Measurements from ENCODE around the gene RAB44. TPM values are rescaled to one million over a fixed set of nuclear protein-coding genes. Genes with fewer than 3 reads are reported as not detected.

RAB44 gene
- total and polyA plus RNA-seq, 2 donors (not counting 1 experiment from before 2014, with no cell fraction given), result 0.15 to 0.16 TPM

GRCh38 chr6:36744304-36744673 lies 46.7 kb downstream of the RAB44 start:
- Mint-ChIP-seq H3K9me3 (ENCODE audit: insufficient read depth) (no peaks in the 10 kb centered on the region), H3K4me3 (peak overlapping the region; percentile 75), H3K27ac (peak overlapping the region; percentile 91), H3K4me1 (peaks cover 72% of the 10 kb centered on the region), H3K27me3 (no peaks in the 10 kb centered on the region)
- Histone ChIP-seq H3K4me1 (ENCODE audit: control insufficient read depth in 2 of 2, insufficient read depth in 2 of 2, low read length in 2 of 2) (peaks cover 55 to 84% of the 10 kb centered on the region in 2 donors), H2AFZ (ENCODE audit: insufficient read depth, low read depth, low read length, poor library complexity, severe bottlenecking) (no peak overlapping the region), H3K4me3 (ENCODE audit: control extremely low read depth in 1 of 5, extremely low read depth in 1 of 5, insufficient read depth in 1 of 5, low read depth in 2 of 5, low read length in 4 of 5) (no peak overlapping the region), H3K27me3 (replicated peaks in 1 of 4; ENCODE audit: control extremely low read depth in 1 of 4, control insufficient read depth in 3 of 4, insufficient read depth in 4 of 4, low read length in 3 of 4) (no peaks in the 10 kb centered on the region), H3K9ac (ENCODE audit: low read length) (no peak overlapping the region), H3K36me3 (replicated peaks in 1 of 2; ENCODE audit: control extremely low read depth in 1 of 2, control insufficient read depth in 1 of 2, extremely low read depth in 1 of 2, insufficient read depth in 2 of 2, low read length in 1 of 2) (peaks cover 0 to 85% of the 10 kb centered on the region in 2 experiments), H4K20me1 (ENCODE audit: control insufficient read depth, insufficient read depth, low read length, poor library complexity, severe bottlenecking) (no peaks in the 10 kb centered on the region), H3K9me3 (ENCODE audit: control extremely low read depth in 1 of 3, control insufficient read depth in 2 of 3, insufficient read depth in 1 of 3, low read length in 2 of 3) (peaks cover 0 to 13% (median 0%) of the 10 kb centered on the region in 3 donors), H3K4me2 (replicated peaks; ENCODE audit: low read depth, low read length, poor library complexity, severe bottlenecking) (peak overlapping the region; percentile 49), H3K27ac (ENCODE audit: low read length in 2 of 2) (peak overlapping the region; percentile 12 to 64), H3K79me2 (ENCODE audit: control insufficient read depth, insufficient read depth, low read length) (peaks cover 18% of the 10 kb centered on the region)
- ChIA-PET CTCF (no interaction called here), POLR2A (interaction anchor here (0.7 to 0.9 kb wide), 2 partner anchors 10 to 12 kb away, joined by 3 to 4 read pairs; no protein-coding TSS in a partner anchor)
- no peak for DNase-seq
- no peak for ATAC-seq (ENCODE audit: low read depth)
- no CpG with 5 or more reads among the region's 2 CpGs for WGBS (ENCODE audit: insufficient coverage)
- intact Hi-C loops (cut with micrococcal nuclease), result no loop called here
- TF ChIP-seq CTCF (IDR thresholded peaks at IDR 0.05) (no peak), EZH2 (IDR thresholded peaks at IDR 0.05; ENCODE audit: borderline replicate concordance, insufficient read depth, low read depth, low read length, poor library complexity, severe bottlenecking) (no peak)

- no peak overlapping the region for H3K4me2 ChIP-seq (replicated peaks; ENCODE audit: low read depth, low read length, poor library complexity, severe bottlenecking)
- no peaks in the 10 kb centered on the region for H3K27me3 ChIP-seq (replicated peaks in 1 of 4; ENCODE audit: control extremely low read depth in 1 of 4, control insufficient read depth in 3 of 4, insufficient read depth in 4 of 4, low read length in 3 of 4)
- ATAC-seq (ENCODE audit: low read depth) (no peak), DNase-seq (no peak)
- intact Hi-C loops (cut with micrococcal nuclease), result no loop called here
- Mint-ChIP-seq H3K9me3 (ENCODE audit: insufficient read depth) (no peaks in the 10 kb centered on the region), H3K27ac (peak overlapping the region; percentile 91), H3K27me3 (no peaks in the 10 kb centered on the region), H3K4me1 (peaks cover 70% of the 10 kb centered on the region), H3K4me3 (no peak overlapping the region)
- no peak overlapping the region for H3K27ac ChIP-seq (ENCODE audit: low read length in 2 of 2)
- H3K9me3 ChIP-seq (ENCODE audit: control extremely low read depth in 1 of 3, control insufficient read depth in 2 of 3, insufficient read depth in 1 of 3, low read length in 2 of 3), result peaks cover 0 to 13% (median 0%) of the 10 kb centered on the region in 3 donors
- H3K36me3 ChIP-seq (replicated peaks in 1 of 2; ENCODE audit: control extremely low read depth in 1 of 2, control insufficient read depth in 1 of 2, extremely low read depth in 1 of 2, insufficient read depth in 2 of 2, low read length in 1 of 2), result peaks cover 0 to 94% of the 10 kb centered on the region in 2 experiments
- CTCF ChIA-PET, result interaction anchor here (1.4 kb wide), 1 partner anchor 63 kb away, joined by 4 read pairs; no protein-coding TSS in a partner anchor
- H3K4me1 ChIP-seq (ENCODE audit: control insufficient read depth in 2 of 2, insufficient read depth in 2 of 2, low read length in 2 of 2), result peaks cover 50 to 77% of the 10 kb centered on the region in 2 donors
- H4K20me1 ChIP-seq (ENCODE audit: control insufficient read depth, insufficient read depth, low read length, poor library complexity, severe bottlenecking), result no peaks in the 10 kb centered on the region
- TF ChIP-seq EZH2 (IDR thresholded peaks at IDR 0.05; ENCODE audit: borderline replicate concordance, insufficient read depth, low read depth, low read length, poor library complexity, severe bottlenecking) (no peak), CTCF (IDR thresholded peaks at IDR 0.05) (no peak)
- peaks cover 27% of the 10 kb centered on the region for H3K79me2 ChIP-seq (ENCODE audit: control insufficient read depth, insufficient read depth, low read length)
- POLR2A ChIA-PET, result no interaction called here
- no peak overlapping the region for H2AFZ ChIP-seq (ENCODE audit: insufficient read depth, low read depth, low read length, poor library complexity, severe bottlenecking)
- no peak overlapping the region for H3K4me3 ChIP-seq (ENCODE audit: control extremely low read depth in 1 of 5, extremely low read depth in 1 of 5, insufficient read depth in 1 of 5, low read depth in 2 of 5, low read length in 4 of 5)
- WGBS (ENCODE audit: insufficient coverage), result 92% methylated on average over 11 of the region's 12 CpGs
- no peak overlapping the region for H3K9ac ChIP-seq (ENCODE audit: low read length)
Measured at GRCh38 chr6:36745283-36745682, 47.7 kb downstream of the RAB44 start.
